Measurements from ENCODE around the gene LTBP1.

GRCh38 chr2:33107690-33108482 lies 161.1 kb downstream of the LTBP1 start:
- TF ChIP-seq, protein P1, sequence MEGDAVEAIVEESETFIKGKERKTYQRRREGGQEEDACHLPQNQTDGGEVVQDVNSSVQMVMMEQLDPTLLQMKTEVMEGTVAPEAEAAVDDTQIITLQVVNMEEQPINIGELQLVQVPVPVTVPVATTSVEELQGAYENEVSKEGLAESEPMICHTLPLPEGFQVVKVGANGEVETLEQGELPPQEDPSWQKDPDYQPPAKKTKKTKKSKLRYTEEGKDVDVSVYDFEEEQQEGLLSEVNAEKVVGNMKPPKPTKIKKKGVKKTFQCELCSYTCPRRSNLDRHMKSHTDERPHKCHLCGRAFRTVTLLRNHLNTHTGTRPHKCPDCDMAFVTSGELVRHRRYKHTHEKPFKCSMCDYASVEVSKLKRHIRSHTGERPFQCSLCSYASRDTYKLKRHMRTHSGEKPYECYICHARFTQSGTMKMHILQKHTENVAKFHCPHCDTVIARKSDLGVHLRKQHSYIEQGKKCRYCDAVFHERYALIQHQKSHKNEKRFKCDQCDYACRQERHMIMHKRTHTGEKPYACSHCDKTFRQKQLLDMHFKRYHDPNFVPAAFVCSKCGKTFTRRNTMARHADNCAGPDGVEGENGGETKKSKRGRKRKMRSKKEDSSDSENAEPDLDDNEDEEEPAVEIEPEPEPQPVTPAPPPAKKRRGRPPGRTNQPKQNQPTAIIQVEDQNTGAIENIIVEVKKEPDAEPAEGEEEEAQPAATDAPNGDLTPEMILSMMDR (conservative IDR thresholded peaks at IDR 0.05): no peak
- TF ChIP-seq EZH2 (IDR thresholded peaks at IDR 0.05; ENCODE audit: low read depth): no peak
